ENCODE measurements around the gene DPP6.

The DPP6 gene

GRCh38 chr7:154183946-154184345 is 131.7 kb downstream of the DPP6 start:
- Histone ChIP-seq H3K27ac (no peak overlapping the region), H3K4me3 (ENCODE audit: low read depth, low read length) (no peak overlapping the region), H3K36me3 (no peaks in the 10 kb centered on the region), H3K27me3 (ENCODE audit: insufficient read depth, low read depth, severe bottlenecking) (peaks cover 48% of the 10 kb centered on the region), H3K9me3 (ENCODE audit: severe bottlenecking) (no peaks in the 10 kb centered on the region)
- no peak for DNase-seq
- no peak for TF ChIP-seq CTCF (IDR thresholded peaks at IDR 0.05; ENCODE audit: low read depth, low read length)

GRCh38 chr7:154186811-154187210 is 134.6 kb downstream of the DPP6 start:
- TF ChIP-seq CTCF (IDR thresholded peaks at IDR 0.05; ENCODE audit: low read depth, low read length) = no peak
- Histone ChIP-seq H3K27ac (no peak overlapping the region), H3K36me3 (no peaks in the 10 kb centered on the region), H3K9me3 (ENCODE audit: severe bottlenecking) (no peaks in the 10 kb centered on the region), H3K4me3 (ENCODE audit: low read depth, low read length) (no peak overlapping the region), H3K27me3 (ENCODE audit: insufficient read depth, low read depth, severe bottlenecking) (peaks cover 42% of the 10 kb centered on the region)
- no peak for DNase-seq

DNA sequence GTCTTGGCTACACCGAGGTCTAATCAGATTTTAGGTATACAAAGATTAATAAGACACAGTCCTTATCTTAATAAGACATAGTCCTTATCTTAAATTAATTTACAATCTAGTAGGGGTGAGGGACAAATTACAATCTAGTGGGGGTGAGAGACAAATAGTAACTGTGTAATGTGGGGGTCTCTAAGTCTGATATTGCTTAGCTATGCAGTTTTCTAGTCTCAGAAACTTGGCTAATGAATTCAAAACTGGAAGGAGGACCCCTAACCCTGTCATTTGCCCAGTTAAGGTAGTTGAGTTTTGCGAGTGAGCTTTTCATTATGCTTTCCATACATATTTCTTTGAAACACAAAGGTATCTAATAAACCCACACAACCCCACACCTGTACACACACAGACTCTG is 136.1 kb downstream of the DPP6 start:
- no peaks in the 10 kb centered on the region for H3K9me3 ChIP-seq (ENCODE audit: severe bottlenecking)
- TF ChIP-seq CTCF (IDR thresholded peaks at IDR 0.05; ENCODE audit: low read depth, low read length) = no peak
- no peak overlapping the region for H3K4me3 ChIP-seq (ENCODE audit: low read depth, low read length)

GRCh38 chr7:154195266-154195665 is 143.1 kb downstream of the DPP6 start:
- no peaks in the 10 kb centered on the region for H3K9me3 ChIP-seq (ENCODE audit: severe bottlenecking)
- TF ChIP-seq CTCF (IDR thresholded peaks at IDR 0.05; ENCODE audit: low read depth, low read length) = no peak
- H3K36me3 ChIP-seq = no peaks in the 10 kb centered on the region
- no peak overlapping the region for H3K4me3 ChIP-seq (ENCODE audit: low read depth, low read length)
- no peak overlapping the region for H3K27ac ChIP-seq
- H3K27me3 ChIP-seq (ENCODE audit: insufficient read depth, low read depth, severe bottlenecking) = peaks cover 32% of the 10 kb centered on the region
- no peak for DNase-seq

More for the DNA sequence above, 136.1 kb downstream of the DPP6 start:
- Histone ChIP-seq H3K27ac (no peak overlapping the region), H3K27me3 (ENCODE audit: insufficient read depth, low read depth, severe bottlenecking) (peaks cover 40% of the 10 kb centered on the region), H3K36me3 (no peaks in the 10 kb centered on the region)
- DNase-seq = no peak

GRCh38 chr7:154198481-154198880 is 146.3 kb downstream of the DPP6 start:
- TF ChIP-seq CTCF (IDR thresholded peaks at IDR 0.05; ENCODE audit: low read depth, low read length) = no peak
- H3K27me3 ChIP-seq (ENCODE audit: insufficient read depth, low read depth, severe bottlenecking) = peaks cover 31% of the 10 kb centered on the region
- no peaks in the 10 kb centered on the region for H3K9me3 ChIP-seq (ENCODE audit: severe bottlenecking)
- H3K4me3 ChIP-seq (ENCODE audit: low read depth, low read length) = no peak overlapping the region
- H3K36me3 ChIP-seq = no peaks in the 10 kb centered on the region
- H3K27ac ChIP-seq = no peak overlapping the region
- no peak for DNase-seq

DNA sequence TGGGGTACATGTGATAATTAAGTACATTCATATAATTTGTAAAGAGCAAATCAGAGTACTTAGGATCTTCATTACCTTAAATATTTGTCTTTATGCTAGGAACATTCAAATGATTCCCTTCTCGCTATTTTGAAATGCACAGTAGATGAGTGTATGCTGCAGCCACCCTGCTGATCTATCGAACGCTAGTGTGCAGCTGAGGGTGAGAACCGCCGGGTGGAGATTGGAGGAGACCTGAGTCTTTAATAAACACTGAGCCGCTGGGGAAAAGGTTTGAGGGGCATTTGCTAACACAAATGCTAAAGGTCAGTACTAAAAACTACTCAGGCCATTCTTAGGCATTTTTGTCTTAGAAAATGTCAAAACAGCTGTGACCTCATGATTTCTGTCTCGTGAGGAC is 148.0 kb downstream of the DPP6 start:
- peaks cover 35% of the 10 kb centered on the region for H3K27me3 ChIP-seq (ENCODE audit: insufficient read depth, low read depth, severe bottlenecking)
- no peak for DNase-seq
- no peak for TF ChIP-seq CTCF (IDR thresholded peaks at IDR 0.05; ENCODE audit: low read depth, low read length)
- H3K36me3 ChIP-seq = no peaks in the 10 kb centered on the region
- H3K27ac ChIP-seq = no peak overlapping the region
- no peak overlapping the region for H3K4me3 ChIP-seq (ENCODE audit: low read depth, low read length)
- H3K9me3 ChIP-seq (ENCODE audit: severe bottlenecking) = no peaks in the 10 kb centered on the region
